GM21528 (cell line): ENCODE measurements around the gene TMEM221.

ENCODE experiments used
- ATAC-seq: cut with Tn5 transposase; IDR thresholded peaks from one replicate; pipeline ENCODE4 v1.9.1; 2021; ENCODE audit warnings: mild to moderate bottlenecking, moderate library complexity; ENCODE audit not compliant: unreplicated experiment, low FRiP score

The TMEM221 gene

GRCh38 chr19:17406887-17407196 lies 41.6 kb downstream of the TMEM221 start:
- no peak for ATAC-seq

GRCh38 chr19:17406046-17406886 lies 42.2 kb downstream of the TMEM221 start:
- ATAC-seq, result no peak

GRCh38 chr19:17405250-17406045 lies 43.0 kb downstream of the TMEM221 start, which contains the start of gene BST2:
Gene BST2 (minus strand): TSS chr19:17405630. CDS start chr19:17405575, 55 bp downstream.
- ATAC-seq, result peak; percentile 74

- no peak for ATAC-seq
Observed at GRCh38 chr19:17404621-17405249, 43.7 kb downstream of the TMEM221 start.

GRCh38 chr19:17404015-17404414 lies 44.5 kb downstream of the TMEM221 start:
- no peak for ATAC-seq

GRCh38 chr19:17402982-17403855 lies 45.2 kb downstream of the TMEM221 start:
- ATAC-seq, result no peak

- no peak for ATAC-seq
Observed at GRCh38 chr19:17401628-17402027, 46.8 kb downstream of the TMEM221 start.

GRCh38 chr19:17398902-17399527 lies 49.5 kb downstream of the TMEM221 start:
- ATAC-seq, result no peak

- ATAC-seq, result no peak
Observed at GRCh38 chr19:17394891-17395415, 53.5 kb downstream of the TMEM221 start.

GRCh38 chr19:17393914-17394313 lies 54.6 kb downstream of the TMEM221 start, which contains the start of gene CCDC194:
Gene CCDC194 (minus strand): TSS chr19:17394196. CDS start chr19:17394158, 38 bp downstream.
- ATAC-seq, result no peak

- no peak for ATAC-seq
Observed at GRCh38 chr19:17393002-17393401, 55.5 kb downstream of the TMEM221 start.

- peak; percentile 17 for ATAC-seq
Observed at GRCh38 chr19:17391371-17392151, 56.9 kb downstream of the TMEM221 start.

GRCh38 chr19:17390665-17391370 lies 57.6 kb downstream of the TMEM221 start:
- peak; percentile 67 for ATAC-seq

- ATAC-seq, result no peak
Observed at GRCh38 chr19:17389957-17390664, 58.4 kb downstream of the TMEM221 start.

- no peak for ATAC-seq
Observed at GRCh38 chr19:17389288-17389687, 59.2 kb downstream of the TMEM221 start.

- no peak for ATAC-seq
Observed at GRCh38 chr19:17385878-17386611, 62.4 kb downstream of the TMEM221 start.
